NCI-H2196 treated with DMSO at 0.1 percent for 48 hours (cell line): ENCODE measurements around the gene SMIM22.

Experiments
- DNase-seq: peaks from one replicate; lab custom pipeline; 2025; ENCODE audit not compliant: unreplicated experiment; lab: John Stamatoyannopoulos, UW

Gene SMIM22, protein sequence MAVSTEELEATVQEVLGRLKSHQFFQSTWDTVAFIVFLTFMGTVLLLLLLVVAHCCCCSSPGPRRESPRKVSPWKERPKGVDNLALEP

DNA sequence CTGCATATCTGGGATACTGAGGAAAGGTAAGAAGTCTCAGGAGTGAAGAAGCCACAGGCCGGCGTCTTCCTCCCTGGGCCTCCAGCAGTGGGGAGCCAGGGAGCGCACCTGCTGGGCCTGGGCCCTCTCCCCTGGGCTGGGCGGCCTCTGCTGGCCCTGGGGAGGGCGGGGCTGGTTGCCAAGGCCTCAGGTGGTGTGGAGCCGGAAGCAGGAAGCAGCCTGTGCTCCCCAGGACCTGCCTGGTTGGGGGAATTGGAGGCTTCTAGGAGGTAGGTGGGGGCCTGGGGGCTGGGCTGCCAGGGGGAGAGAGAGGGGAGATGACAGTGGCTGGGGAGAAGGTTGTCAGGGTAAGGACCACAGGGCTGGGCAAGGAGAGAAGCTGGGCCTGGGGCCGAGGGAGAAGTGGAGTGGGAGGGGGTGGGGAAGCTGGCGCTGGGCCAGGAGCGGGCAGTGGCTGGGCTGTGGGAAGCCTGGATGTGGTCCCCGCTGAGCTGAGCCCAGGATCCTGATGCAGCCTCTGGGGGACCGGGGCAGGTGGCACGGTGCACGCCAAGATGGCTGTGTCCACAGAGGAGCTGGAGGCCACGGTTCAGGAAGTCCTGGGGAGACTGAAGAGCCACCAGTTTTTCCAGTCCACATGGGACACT is at the start of gene SMIM22:
TSS of gene SMIM22 (plus strand) at position 189 of the 647 bp plus-strand sequence. CDS start at position 555, 366 bp downstream.
- DNase-seq = peak; percentile 59

DNA sequence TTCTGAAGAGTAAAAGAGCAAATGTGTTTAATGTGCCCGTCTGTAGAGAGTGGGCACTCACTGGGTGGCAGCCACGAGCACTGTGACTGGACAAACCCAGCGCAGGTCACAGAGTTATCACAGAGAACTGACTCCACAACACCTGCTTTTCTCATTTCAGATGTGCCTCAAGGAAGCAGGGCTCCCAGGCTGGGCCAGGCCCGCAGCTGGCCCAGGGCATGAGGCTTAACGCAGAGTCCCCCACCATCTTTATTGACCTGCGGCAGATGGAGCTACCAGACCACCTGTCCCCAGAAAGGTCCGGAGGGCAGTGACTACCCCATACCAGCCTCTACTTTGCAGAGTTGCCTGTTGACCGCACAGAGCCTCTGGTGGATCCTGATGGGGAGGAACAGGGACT is 49.0 kb upstream of the SMIM22 start:
- DNase-seq = no peak

DNA sequence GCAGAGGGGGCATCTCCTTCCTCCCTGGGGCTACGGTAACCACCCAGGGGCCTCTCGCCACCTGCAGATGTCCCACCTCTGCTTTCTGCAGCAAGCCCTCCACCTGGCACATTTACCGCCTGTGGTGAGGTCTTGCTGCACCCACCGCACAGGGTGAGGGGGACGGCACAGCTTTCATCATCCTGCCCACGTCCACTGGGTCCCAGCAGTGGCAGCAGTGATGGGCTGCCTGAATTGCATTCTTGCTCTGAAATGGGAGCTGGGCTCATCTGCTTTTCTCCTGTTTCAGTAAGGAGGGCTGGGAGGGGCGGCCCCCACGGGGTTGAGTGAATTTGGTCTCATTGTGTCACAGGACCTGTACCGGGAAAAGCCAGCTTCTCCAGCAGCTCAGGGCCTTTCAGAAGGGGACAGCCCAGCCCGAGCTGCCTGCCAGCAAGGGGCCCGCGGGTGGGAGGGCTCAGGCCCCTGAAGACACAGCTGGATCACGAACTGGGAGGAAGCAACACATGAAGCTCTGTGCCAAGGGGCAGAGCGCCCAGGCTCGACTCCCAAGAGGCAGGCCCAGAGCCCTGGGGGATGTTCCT is 48.1 kb upstream of the SMIM22 start:
- no peak for DNase-seq

DNA sequence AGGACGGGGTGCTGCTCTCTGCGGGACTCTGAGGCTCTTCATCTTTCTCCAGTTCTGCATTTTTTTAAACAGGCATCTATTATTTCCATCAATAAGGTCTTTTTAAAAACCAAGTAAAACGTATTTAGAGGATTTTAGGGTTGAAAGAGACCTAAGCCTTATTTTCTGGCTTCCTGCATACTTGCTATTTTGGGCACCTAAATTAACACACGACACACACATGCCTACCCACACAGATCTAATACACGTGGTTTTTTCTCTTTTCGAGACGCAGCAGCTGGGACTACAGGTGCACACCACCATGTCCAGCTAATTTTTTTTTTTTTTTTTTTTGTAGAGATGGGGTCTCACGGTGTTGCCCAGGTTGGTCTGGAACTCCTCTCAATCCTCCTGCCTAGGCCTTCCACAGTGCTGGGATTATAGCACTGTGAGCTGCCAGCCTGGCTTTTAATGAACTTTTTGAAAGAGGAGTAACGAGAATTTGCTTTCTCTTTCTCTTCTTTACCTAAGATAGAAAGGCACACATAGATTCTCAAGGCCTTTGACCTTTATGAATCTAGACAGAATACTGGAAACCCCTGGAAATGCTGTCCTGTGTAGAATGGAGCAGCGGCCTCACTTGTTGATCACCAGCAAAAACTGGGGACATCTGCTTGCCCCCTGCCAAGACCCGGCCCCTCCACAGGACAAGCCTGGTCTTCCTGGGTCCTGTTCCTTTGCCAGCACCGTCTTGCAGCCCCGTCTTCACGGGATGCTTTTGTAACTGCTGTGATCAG is 47.1 kb upstream of the SMIM22 start:
- no peak for DNase-seq

DNA sequence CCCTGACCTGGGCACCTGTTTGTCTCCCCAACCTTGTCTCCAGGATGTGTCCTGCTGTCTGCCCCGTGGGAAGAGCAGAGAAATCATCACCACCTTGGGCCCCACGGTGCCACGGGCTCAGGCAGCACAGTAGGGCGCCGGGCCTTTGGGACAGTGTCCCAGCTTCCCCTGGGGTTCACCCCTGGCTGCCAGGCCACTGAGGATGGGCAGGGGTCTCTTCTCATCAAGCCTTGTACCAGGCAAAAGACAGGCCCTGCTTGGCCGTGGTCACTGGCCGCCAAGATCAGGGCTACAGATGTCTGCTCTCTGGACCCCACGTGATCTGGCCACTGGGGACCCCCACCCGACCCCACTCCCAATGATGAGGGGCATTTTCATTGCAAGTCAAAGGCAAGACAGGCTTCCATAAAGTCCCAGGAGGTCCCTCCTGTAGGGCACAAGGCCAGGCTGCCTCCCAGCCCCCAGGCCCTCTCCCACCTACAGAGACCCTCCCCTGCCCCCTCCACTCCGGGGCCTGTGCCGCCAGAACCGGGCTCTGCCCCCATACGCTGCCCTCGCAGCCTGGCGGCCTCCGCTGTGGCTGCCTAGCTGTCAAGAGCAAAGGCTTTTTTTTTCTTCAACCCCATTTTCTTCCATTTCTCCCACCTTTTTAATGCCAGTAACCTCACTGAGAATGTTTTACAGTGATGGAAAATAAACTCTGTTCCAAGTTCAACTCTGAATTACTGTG is 46.3 kb upstream of the SMIM22 start:
- no peak for DNase-seq

DNA sequence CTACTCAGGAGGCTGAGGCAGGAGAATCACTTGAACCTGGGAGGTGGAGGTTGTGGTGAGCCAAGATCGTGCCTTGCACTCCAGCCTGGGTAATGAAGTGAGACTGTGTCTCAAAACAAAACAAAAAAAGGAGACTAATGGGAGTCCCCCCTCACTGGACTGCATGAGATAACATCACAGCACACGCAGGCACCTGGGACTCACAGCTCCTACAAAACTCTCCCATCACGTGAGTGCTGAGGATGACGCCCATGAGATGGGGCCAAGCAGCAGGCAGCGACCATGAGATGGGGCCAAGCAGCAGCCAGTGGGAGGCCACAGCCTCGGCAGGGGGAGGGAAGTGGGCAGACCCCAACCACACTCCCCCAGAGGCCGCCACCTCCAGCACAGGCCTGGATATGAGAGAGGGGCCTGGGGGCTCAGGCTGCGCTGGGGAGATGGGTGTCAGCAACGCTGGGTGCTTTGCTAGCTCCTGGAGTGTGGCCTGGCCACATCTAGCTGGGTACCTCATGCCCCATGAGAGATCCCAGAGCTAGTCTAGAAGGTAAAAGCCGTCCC is 45.4 kb upstream of the SMIM22 start:
- no peak for DNase-seq

DNA sequence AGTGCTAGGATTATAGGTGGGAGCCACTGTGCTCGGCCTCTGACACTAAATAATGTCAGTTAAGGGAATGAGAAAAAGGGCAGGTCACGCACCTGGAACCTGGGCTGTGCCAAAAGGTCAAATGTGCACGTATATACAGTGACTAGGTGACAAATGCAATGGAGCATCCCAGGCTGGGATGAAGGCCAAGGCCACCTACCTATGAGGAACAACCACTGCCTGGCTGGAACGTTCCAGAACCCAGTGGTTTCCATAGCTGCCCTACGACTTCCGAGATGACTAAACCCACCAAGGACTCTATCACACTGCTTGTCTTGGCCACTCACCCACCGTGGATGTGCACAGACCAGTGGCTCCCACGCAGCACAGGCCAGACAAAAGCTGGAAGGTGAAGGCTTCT is 44.3 kb upstream of the SMIM22 start:
- DNase-seq = no peak

DNA sequence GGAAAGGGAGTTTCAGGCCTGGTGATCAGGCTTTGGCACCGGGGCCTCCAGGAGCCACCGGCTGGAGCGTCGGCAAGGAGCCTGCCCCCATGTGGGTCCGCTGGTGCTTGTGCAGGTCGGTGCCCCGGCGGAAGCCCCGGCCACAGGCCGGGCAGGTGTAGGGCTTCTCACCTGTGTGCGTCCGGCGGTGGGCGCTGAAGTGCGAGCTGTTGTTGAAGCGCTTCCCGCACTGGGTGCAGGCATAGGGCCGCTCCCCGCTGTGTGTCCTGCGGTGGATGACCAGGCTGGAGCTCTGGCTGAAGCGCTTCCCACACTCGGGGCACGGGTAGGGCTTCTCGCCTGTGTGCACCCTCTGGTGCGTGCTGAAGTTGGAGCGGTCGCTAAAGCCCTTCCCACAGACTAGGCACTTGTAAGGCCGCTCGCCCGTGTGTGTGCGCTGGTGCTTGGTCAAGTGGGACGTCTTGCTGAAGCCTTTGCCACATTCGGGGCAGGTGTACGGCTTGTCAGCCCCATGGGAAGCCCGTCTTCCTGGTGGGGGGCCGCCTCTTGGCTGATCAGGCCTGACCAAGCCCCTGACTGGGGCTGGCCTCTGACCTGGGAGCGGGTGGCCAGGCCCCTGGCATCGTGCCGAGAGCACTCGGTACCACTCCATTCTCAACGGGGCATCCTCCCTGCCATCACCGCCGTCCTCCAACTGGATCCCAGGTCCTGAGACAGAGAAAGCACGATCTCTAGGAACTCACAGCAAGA is 42.6 kb upstream of the SMIM22 start:
- DNase-seq = no peak

DNA sequence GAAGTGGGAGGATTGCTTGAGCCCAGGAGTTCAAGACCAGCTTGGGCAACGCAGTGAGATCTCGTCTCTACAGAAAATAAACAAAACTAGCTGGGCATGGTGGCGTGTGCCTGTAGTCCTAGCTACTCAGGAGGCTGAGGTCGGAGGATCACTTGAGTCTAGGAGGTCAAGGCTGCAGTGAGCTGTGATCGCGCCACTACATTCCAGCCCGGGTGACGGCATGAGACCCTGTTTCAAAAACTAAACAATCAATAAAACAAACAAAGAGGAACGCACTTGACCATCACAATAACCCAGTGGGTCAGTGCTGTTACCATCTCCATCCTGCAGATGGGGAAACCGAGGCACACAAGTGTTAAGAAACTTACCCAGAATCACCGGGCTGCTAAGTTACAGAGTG is 41.9 kb upstream of the SMIM22 start:
- no peak for DNase-seq

DNA sequence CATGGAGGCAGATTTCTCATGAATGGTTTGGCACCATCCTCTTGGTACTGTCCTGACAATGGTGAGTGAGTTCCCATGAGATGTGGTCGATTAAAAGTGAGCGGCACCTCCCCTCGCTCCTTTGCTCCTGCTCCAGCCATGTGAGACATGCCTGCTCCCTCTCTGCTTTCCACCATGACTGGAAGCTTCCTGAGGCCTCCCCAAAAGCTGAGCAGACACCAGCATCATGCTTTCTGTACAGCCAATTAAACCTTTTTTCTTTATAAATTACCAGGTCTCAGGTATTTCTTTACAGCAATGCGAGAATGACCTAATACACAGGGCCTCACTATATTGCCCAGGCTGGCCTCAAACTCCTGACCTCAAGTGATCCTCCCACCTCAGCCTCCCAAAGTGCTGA is 40.3 kb upstream of the SMIM22 start:
- DNase-seq = no peak

DNA sequence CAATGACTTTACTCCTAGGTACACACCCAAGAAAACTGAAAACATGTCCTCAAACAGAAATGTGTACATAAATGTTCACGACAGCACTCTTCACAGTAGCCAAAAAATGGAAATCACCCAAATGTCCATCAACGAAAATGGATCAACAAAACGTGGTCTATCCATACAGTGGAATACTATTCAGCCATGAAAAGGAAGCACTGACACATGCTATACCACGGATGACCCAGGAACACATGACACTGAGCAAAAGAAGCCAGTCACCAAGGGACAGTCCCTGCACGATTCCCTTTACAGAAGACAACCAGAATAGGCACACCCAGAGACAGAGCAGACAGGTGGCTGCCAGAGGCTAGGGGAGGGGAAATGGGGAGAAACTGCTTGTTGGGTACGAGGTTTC is 39.5 kb upstream of the SMIM22 start:
- DNase-seq = no peak

DNA sequence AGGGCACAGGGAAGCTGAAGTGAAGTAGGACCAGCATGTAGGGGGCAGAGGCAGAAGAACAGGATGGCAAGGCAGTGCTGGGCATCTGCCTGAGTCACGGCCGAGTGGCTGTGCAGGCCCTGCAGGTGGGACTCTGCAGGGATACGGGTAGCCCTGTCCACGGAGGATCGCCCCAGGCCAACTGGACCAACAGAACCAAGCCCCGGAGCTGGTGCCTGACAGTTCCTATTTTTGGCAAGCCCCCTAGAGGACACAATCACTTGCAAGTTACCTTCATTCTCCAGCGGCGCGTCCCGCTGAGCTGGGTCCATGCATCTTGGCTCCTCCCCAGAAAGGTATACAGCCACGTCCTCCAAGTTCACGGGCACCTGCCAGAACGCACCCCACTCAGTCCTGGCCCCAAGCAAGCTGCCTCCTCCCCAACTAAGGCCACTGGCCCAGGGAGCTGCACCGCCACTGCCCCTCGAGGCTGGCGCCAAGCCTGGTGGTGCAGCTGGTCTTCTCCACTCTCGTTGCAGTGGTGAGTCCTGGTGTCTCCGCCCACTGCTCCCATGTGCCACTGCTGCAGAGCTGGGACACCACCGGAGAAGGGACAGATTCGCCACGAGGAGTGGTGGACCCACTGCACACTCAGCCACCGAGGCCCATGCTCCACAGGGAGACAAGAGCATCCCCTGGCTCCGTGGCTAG is 34.8 kb upstream of the SMIM22 start:
- no peak for DNase-seq

DNA sequence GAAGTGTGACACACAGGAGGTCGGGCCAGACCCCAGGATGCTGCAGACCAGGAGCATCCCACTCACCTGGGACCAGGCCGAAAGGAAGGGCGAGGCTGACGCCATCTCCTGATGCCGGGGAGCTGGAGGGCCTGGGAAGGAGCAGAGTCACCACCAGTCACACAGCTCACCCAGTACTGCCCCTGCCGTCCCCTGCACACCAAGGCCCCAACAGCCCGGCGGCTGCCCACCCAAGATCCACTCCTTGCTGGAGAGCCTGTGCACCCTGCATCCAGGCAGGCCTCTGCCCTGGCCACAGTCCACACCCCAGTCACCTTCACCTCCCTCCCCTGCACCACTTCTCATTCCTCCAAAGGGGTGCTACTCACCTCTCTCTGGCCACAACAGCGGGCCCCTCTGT is 33.0 kb upstream of the SMIM22 start:
- DNase-seq = no peak

DNA sequence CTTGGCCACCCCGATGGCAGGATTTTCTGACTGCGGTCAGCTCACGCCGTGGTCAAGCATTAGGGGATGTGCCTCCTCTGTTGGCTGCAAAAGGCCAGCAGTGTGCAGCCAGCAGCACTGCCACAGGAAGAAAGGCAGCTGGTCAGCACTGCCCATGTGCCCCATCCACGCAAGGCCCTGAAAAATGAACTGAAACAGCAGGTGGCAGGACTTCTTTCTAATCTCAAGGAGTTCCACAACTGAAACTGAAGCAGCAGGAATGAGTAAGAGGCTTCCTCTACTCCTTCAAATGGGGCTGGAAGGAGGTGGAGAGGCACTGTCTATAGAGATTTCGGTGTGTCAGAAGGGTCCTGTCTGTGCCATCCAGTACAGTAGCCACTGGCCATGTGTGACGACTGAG is 31.4 kb upstream of the SMIM22 start:
- DNase-seq = no peak

DNA sequence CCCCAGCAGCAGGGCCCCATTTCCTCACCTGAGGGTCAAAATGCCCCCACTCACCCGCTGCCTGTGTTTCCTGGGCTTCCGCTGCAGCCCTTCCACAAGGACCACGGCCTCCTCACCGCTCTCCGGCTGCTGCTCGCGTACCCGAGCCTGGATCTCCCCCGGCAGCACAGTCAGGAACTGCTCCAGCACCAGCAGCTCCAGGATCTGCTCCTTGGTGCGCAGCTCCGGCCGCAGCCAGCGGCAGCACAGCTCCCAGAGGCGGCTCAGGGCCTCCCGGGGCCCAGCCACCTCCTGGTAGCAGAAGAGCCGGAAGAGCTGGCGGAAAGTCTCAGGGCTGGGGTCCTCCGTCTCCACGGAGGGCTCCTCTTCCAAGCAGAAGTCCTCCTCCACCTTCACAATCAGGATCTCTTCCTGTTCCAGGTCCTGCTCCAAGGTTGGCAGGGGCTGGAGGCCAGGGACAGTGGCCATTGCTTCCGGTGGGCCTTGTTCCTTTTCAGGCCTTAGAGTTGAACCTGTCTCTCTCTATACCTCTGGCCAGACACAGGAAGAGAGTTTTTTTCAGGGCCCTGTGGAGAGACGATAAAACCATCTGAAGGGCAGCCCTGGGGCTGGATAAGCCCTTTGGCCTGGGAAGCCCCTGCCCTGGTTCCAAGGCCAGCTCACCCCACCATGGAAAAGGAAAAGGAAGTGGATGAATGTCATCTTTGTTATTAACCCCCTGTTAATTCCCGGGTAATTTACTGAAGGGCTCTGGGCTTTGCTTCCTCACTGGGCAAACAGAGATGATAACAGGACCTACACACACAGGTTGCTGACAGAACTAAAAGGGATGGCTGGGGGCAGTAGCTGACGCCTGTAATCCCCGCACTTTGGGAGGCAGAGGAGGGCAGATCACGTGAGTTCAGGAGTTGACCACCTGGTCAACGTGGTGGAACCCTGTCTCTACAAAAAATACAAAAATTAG is 29.4 kb upstream of the SMIM22 start:
- DNase-seq = no peak

DNA sequence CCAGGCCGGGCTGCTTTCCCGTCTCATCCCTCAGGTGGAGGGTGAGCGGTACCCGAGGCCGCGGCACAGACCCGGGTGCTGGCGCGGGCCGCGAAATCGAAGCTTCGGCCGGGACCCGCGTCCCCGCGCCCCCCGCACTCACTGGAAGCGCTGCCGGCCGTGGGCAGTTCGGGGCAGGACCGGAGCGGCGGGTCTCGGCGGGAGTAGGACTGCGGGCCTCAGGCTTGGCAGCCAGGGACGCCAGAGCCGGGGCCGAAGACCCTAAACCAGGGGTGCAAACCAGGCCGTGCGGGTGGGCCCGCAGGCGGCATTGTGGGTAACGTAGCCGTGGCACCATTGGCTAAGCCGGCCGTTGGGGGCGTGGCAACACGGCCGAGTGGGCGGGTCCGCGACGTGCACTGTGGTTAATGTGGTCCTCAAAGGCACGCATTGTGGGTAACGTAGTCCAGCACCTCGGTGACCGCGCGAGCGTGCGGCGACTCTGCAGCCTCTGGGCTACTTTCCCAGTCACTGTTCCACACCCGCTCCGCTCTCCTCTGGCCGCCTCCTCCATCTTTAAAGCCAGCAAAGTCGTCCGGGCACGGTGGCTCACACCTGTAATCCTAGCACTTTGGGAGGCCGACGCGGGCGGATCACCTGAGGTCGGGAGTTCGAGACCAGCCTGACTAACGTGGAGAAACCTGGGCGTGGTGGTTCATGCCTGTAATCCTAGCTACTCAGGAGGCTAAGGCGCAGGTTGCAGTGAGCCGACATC is 28.1 kb upstream of the SMIM22 start, which contains the start of gene ZNF500:
TSS of gene ZNF500 (minus strand) at position 288 of the 754 bp plus-strand sequence. CDS start 1,184 bp downstream, outside the sequence.
- peak; percentile 91 for DNase-seq

DNA sequence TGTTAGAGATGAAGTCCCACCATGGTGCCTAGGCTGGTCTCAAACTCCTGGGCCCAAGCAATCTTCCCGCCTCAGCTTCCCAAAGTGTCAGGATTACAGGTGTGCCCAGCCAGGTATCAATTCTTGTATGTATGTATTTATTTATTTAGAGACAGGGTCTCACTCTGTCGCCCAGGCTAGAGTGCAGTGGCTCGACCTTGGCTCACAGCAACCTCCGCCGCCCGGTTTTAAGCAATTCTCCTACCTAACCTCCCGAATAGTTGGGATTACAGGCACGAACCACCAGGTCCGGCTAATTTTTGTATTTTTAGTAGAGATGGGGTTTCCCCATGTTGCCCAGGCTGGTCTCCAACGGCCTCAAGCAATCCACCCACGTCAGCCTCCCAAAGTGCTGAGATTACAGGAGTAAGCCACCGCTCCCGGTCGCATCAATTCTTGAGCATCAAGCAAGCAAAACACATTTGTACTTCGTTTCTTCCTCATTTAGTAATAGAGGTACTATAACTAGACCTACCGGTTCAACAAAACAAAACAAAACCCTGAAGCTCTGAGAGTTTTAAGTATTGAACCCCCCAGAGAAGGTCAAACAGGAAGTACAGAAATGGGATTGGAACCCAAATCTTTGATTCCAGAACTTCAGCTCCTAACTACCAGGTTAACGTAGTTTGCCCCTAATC is 27.2 kb upstream of the SMIM22 start:
- DNase-seq = no peak
